DMS 273 (cell line): Measurements from ENCODE around the gene MYH7.
A peak's percentile ranks its signal among the peaks of the same experiment; 100 is the strongest.

Experiments
- DNase-seq: peaks from one replicate; lab custom pipeline; 2025; ENCODE audit not compliant: unreplicated experiment; lab: John Stamatoyannopoulos, UW

Gene MYH7

DNA sequence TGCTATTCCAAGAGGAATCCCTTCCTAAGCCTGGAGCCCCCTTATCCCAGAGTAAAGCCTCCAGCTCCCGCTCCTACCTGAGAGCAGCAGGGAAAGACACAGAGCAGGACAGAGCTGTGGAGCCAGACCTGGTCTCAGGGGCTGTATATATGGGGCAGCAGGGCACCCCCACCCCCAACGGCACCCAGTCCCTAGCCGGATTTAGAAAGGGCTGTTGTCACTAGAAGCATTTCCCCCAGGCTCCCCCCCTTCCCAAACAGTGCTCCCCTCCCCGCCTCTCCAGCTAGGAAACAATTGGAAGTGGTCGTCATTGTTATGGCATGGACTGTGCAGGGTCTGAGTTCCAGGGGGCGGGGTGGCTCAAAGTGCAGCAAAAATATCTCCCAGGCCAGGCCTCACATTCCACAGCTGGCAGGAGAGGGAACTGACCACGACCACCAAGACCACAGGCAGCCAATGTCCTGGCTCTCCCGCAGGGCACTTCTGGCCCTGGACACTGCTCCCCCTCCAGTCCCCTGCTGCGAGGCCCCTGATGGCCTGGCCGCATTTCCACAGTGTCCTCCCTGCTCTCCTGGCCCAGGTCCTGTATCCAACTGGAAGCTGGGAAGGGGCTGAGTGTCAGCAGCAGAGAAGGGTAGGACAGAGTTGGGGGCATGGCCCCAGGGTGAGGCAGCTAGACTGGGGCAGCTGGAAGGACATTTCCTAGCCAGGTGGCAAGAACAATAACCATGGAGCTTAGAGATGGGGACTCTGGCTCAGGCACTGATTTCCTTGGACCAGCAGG is at the start of gene MYH7:
MYH7 (minus strand) TSS at position 118 of the 784 bp plus-strand sequence. CDS start 1,928 bp downstream, outside the sequence.
- DNase-seq, result no peak

DNA sequence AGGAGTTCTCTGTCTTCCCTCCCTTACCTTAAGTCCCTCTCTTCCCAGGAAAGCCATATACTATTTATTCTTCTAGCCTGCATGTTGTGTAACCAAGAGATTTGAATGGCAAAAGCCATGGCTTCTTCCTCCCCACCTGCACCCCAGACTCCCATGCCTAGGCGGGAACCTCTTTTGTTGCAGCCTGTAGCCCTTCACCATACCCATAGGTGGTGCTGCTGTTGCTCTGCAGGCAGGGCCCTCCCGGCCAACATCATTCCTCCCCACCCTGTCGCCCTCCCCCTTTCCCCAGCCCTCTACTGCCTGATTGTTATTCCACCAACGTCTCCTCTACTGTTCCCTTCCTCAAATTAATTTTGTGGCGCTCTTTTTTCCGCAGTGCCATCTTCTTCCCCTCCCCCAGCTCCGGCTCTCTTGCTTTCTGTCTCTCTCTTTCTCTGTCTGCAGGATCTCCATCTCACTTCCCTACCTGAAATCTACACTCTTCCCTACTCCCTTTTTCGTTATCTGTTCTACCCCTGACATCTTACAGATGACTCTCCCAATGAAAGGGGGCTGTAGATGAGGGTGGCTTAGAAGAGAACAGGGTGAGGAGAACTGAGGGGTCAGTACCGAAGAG is 47.9 kb upstream of the MYH7 start:
- peak; percentile 89 for DNase-seq

DNA sequence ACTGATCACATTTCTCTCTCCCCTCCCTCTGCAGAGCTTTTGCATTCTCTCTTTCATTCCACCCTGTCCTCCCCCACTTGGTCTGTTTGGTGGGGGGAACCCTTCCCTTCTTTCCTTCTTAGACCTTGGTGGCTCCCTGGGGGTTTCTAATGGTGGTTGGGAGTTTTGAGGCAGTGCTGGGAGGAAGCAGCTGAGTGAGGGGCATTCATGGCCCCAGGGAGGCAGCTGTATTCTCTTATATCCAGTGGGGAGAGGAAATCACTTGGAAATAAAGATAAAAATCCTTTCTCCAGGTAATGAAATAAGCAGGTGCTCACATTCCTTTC is 47.3 kb upstream of the MYH7 start:
- DNase-seq, result no peak

DNA sequence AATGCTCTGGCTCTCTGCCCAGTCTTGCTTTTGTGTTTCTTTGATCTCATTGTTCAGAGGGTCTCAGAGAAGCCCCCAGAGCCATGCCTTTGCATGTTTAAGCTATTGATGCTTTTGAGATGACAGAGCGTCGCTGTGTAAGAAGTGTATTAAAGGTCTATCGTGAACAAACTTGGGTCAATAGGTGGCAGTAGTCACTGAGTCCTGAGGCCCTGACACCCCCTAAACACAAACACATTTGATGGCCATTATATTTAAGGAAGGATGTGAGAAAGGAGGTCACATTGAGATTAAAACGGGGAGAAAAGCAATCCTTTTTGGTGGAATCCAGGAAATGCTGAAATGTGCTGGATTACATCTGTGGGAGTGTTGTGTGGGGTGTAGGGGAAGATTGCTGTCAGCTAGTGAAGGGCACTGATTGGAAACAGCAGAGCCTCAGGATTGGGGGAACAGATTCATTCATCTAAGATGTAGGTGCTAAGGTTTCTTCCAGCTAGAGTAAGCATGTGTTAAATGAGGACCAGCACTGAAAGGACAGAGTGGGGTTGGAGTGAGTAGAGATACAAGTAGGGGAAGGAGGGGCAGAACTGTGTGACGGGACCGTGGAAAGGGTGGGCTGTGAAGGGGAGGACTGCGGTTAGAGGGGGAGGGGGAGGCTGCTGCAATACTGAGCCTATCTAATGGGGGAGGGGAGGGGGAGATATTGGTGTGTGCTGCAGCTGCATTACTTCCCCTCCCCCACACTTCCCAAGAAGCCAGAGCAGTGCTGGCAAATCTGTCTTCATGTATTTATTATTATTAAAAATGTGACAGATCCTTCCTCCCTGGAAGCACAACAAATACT is 46.7 kb upstream of the MYH7 start:
- peak; percentile 30 for DNase-seq

DNA sequence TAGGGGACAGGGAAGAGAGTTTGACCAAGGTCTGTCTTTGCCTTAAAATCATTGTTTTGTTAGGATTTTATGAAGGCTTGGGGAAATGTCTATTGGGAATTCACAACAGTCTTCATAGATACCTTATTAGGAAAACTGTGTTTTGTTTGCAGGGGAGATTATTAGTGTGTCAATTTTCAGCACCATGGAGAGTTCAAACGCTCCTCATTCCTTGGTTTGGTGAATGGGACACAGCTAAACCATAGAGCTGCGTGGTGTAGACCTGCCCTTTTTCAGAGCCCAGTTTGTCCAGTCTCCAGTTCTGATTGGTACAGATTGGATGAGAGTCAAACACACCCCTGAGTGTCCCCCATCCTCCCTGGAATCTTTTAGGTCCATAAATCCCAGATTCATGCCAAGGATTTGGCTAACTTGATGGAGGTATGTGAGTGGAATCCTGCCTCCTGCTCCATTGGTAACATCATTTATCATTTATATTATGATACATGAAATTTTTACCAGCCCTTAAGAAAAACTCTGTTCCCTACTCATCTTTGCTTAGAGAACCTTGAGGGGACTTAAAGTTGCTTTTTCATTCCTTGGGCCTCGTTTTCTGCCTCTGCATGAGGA is 46.0 kb upstream of the MYH7 start:
- peak; percentile 46 for DNase-seq

DNA sequence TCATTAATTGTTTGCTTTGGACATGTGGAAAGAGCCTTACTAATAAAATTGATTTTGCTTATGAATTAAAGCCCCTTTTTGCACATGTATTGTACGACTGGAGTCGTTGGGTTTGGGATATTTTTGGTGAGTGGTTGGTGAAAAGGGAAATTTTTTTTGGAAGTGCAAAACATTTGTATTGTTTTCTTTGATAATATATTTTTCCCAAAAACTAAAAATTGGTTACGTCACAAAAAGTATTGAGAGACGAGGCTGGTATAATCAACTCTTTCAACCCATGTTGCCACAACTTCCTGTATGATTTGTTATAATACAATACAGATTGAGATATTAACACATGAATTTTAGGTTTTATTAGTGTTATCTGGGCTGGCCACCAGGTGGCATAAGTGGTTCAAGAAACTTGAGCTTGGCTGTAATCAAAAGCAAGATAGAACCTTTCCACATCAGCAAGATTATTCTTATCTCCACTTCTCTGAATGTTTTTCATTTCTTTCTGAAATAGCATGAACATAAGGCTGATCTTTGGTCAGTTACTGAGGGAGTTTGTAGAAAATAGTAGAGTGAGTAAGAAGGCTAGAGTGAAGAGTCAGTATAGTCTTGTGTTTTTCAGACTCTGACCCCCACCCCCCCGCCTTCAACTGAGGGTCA is 42.8 kb upstream of the MYH7 start:
- peak; percentile 82 for DNase-seq

DNA sequence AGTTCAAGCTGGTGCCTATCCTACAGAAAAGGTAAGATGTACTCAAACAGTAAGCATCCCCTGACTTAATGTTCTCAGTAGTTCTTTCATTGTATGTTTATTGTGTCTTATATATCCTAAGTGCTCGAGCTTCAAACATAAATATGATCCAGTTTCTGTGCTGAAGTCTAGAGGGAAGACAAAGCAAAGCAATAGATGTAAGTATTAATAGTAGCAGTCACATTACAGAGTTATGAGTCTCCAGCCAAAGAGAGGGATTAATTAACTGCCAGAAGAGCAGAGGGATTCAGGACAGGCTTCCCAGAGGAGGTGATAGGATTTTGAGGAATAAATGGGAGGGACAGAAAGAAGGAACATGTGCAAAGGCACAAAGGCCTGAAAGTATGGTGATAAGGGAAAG is 35.5 kb upstream of the MYH7 start:
- DNase-seq, result no peak

DNA sequence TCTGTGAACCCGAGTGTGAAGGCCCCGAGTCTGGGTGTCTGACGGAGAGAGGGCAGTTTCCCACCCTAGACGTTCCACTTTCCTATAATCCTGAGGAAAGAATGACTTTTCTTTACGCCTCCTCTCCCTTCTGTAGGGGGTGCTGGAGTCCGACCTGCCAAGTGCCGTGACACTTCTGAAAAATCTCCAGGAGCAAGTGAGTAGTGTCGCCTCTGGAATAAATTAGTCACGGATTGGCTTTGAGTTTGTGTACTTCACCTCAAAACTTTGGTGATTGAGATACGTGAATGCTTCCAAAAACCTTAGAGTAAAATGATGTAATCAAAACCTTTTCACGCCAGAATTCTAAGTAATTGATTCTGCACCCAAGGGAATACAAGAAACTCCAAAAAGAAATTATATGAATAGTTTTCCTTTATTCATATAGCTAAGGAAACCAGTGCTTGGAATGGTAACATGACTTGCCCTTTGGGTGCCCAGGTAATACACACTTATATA is 34.5 kb upstream of the MYH7 start:
- no peak for DNase-seq

DNA sequence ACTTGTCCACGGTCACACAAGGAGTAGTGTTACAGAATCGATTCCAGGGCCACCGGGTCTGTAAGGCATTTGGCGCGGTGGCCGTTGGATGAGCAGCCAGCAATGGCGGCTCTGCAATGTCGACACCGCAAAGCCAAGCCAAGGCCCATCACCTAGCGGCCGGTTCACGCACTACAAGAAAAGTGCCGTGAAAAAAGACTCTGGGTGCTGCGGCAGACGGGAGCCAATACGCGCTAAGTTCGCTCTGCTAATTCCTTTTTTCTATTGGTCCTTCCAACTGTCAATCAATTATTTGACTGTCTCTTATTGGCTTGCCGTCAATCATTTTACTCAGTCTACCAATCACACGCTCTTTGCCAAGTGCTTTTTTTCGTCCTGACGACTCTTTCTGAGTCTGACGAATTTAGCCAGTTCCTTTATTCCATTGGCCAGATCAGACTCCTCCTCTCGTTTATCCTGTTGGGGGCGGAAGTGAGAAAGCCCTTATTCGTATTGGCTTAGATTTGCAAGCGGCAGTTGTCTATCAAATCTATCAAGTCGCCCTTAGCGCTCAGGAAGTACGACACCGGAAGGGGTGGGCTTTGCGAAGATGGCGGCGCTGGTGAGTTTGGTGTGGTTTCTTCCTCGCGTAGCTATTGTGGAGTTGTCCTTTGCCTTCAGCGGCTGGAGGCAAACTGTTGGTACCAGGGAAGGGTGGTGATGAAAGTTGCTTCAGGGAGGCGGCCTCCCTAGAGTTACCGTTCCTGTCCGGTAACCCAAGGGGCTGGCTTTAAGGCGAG is 33.9 kb upstream of the MYH7 start, which contains the start of gene NGDN:
NGDN (plus strand) TSS at position 577 of the 779 bp plus-strand sequence; CDS start at position 590, 13 bp downstream.
- DNase-seq, result peak; percentile 100

DNA sequence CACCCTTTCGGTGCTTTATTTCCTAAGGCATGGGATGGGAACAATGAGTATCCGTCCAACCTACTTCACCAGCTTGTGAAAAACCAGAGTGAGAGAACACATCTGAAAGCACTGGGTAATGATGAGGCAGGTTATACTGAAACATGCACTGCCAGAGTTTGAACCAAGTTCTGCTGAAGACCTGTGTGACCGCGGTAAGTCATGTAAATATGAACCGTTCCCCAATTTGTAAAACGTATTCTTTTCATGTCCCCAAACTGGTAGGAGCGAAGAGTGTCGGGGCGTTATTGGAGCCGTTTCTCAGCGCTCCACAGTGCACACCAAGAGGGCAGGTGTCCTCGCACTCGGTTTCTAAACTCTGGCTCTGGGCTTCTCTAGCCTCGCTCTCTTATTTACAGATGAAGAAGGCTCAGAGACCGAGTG is 33.3 kb upstream of the MYH7 start:
- DNase-seq, result no peak

DNA sequence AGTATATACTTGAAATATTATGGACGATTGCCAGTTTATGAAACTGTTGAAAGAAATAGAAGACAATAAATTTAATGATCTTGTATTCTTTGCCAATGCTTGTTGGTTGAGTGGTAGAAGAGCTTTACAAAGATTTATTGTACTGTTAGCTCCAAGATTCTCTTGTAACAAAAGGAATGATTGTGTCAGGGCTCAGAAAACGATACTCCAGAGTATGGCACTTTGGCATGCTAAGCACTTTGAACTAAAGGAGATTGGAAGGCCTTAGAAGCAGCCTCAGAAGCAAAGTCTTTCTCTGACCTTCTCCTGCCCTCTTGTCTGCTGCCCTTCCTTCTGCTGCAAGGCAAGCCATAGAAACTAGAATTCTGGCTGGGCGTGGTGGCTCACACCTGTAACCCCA is 29.8 kb upstream of the MYH7 start:
- DNase-seq, result no peak

DNA sequence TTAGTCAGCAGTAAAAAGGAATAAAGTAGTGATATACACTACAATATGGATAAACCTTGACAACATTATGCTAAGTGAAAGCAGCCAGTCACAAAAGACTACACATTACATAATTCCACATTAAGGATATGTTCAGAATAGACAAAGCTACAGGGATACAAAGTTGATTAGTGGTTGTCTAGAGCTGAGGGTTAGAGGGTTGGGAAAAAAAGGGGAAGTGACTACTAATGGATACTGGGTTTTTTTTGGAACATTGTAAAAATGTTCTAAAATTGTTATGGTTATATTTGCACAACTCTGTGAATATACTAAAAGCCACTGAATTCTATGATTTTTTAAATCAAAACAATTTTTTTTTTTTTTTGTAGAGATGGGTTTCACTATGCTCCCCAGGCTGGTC is 29.2 kb upstream of the MYH7 start:
- DNase-seq, result no peak

DNA sequence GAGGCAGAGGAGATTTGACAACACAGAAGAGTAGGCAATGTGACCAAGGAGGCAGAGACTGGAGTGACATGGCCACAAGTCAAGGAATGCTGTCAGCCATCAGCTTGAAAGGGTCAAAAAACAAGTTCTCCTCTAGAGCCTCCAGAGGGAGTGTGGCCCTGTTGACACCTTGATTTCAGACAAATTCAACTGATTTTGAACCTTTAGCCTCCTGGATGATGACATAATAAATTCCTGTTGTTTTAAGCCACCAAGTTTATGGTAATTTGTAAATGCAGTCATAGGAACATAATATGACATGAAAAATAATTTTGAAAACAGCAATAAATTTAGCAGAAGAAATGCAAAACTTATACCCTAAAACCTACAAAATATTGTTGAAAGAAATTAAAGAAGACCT is 25.5 kb upstream of the MYH7 start:
- DNase-seq, result no peak

DNA sequence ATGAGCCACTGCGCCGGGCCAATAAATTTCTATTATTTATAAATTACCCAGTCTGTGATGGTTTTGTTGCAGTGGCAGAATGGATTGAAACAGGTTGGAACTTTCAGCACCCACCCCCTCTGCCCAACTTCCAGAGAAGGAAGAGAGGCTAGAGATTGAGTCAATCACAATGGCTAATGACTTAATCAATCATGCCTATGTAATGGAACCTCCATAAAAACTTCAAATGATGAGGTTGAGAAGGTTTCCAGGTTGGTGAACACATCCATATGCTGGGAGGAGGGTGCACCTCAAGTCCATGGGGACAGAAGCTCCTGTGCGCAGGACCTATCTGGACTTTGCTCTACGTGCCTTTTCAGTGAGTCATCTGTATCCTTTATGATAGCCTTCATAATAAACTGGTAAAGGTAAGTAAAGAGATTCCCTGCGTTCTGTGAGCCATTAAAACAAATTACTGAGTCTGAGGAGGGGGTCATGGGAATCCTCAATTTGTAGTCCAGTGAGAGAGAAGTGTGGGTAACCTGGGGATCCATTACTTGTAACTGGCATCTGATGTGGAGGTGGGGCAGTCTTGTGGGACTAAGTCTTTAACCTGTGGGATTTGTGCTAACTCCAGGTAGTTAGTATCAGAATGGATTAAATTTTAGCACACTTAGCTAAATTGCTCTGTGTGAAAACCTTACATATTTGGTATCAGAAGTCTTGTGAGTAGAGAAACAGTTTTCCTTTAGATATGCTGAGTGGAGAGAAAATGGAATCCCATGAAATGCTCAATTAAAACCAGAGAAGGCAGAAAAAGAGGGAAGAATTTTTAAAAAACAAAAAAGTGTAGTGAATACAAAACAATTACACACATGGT is 22.4 kb upstream of the MYH7 start:
- DNase-seq, result no peak

DNA sequence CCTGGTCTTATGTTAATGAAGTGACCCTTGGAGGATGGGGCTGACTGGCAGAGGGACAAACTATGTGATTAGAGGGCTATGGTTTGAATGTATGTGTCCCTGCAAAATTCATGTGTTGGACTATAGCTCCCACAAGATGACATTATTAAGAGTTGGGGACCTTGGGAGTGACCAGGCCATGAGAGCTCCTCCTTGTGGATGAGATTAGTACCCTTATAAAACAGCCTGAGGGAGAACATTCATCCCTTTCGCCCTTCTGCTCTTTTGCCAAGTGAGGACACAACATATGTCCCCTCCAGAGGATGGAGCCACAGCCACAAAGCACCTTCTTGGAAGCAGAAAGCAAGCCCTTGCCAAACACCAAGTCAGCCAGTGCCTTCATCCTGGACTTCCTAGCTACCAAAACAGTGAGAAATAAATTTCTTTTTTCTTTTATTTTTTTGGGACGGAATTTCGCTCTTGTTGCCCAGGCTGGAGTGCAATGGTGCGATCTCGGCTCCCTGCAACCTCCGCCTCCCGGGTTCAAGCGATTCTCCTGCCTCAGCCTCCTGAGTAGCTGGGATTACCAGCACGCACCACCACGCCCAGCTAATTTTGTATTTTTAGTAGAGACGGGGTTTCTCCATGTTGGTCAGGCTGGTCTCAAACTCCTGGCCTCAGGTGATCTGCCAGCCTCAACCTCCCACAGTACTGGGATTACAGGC is 21.6 kb upstream of the MYH7 start:
- DNase-seq, result peak; percentile 34

DNA sequence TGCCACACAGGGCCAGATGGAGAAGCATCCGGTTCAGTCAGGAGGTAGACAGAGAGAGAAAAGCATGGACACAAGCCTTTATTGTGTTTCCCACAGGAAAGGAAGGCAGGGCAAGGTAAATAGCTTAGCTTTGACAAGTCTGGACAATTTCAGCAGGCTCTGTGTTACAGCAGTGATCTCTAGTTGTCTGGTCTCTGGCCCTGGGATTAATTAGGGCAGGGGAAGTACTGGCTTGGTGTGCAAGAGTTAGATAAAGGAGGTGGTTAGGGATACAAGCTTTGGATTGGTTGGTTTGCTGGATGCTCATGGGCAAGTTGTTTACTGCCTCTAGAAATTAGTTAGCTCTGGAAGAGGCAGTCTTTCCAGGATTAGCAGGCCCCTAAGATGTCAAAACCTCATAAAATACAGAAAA is 19.0 kb upstream of the MYH7 start:
- DNase-seq, result peak; percentile 36

DNA sequence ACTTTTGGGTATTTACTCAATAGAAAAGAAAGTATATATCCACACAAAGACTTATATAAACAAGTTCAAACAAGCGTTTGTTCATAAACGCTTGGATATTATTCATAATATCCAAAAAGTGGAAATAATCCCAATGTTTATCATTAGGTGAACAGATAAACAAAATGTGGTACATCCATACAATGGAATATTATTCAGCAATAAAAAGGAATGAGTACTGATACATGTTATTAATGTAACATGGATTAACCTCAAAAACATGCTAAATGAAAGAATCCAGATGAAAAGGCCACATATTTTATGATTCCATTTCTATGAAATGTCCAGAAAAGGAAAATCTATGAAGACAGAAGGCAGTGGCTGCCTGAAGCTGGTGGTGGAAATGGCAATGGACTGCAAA is 16.8 kb upstream of the MYH7 start:
- DNase-seq, result no peak

DNA sequence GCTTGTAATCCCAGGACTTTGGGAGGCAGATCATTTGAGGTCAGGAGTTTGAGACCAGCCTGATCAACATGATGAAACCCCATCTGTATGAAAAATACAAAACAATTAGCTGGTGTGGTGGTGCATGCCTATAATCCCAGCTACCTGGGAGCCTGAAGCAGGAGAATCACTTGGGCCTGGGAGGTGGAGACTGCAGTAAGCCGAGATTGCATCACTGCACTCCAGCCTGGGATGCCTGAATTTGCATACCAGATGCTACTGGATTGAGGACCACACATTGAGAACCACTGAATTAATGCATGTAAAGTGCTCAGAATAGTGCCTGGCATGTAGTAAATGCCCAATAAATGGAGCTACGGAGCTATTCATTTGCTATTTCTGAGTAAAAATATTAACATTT is 14.9 kb upstream of the MYH7 start:
- peak; percentile 17 for DNase-seq
